HG03432 (cell line): ENCODE measurements around the gene OGFOD3.
"Not testable (repeated sequence)": the region's sequence is repeated elsewhere in the genome, so short reads cannot be mapped to it uniquely, and the experiment has no call there.

Experiments
- ATAC-seq: cut with Tn5 transposase; IDR thresholded peaks from one replicate; pipeline ENCODE4 v1.9.1; 2021; ENCODE audit warnings: mild to moderate bottlenecking, moderate library complexity; ENCODE audit not compliant: unreplicated experiment

The OGFOD3 gene

GRCh38 chr17:82375359-82376041, 42.9 kb downstream of the OGFOD3 start:
- ATAC-seq, result no peak

DNA sequence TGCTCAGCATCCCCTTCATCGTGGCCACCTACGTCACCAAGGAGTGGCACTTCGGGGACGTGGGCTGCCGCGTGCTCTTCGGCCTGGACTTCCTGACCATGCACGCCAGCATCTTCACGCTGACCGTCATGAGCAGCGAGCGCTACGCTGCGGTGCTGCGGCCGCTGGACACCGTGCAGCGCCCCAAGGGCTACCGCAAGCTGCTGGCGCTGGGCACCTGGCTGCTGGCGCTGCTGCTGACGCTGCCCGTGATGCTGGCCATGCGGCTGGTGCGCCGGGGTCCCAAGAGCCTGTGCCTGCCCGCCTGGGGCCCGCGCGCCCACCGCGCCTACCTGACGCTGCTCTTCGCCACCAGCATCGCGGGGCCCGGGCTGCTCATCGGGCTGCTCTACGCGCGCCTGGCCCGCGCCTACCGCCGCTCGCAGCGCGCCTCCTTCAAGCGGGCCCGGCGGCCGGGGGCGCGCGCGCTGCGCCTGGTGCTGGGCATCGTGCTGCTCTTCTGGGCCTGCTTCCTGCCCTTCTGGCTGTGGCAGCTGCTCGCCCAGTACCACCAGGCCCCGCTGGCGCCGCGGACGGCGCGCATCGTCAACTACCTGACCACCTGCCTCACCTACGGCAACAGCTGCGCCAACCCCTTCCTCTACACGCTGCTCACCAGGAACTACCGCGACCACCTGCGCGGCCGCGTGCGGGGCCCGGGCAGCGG, 43.6 kb downstream of the OGFOD3 start:
- no peak for ATAC-seq

- no peak for ATAC-seq
Measured at GRCh38 chr17:82373731-82374625, 44.4 kb downstream of the OGFOD3 start.

DNA sequence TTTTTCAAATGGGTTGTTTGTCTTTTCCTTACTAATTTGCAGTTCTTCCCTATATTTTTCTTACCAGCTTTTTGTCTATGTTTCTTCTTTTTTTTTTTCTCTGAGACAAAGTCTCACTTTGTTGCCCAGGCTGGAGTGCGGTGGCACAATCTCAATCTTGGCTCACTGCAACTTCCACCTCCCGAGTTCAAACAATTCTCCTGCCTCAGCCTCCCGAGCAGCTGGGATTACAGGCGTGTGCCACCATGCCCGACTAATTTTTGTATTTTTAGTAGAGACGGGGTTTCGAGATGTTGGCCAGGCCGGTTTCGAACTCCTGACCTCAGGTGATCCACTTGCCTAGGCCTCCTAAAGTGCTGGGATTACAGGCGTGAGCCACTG, 45.3 kb downstream of the OGFOD3 start:
- not testable (repeated sequence) for ATAC-seq

- ATAC-seq, result no peak
Measured at GRCh38 chr17:82372249-82373071, 45.9 kb downstream of the OGFOD3 start.

DNA sequence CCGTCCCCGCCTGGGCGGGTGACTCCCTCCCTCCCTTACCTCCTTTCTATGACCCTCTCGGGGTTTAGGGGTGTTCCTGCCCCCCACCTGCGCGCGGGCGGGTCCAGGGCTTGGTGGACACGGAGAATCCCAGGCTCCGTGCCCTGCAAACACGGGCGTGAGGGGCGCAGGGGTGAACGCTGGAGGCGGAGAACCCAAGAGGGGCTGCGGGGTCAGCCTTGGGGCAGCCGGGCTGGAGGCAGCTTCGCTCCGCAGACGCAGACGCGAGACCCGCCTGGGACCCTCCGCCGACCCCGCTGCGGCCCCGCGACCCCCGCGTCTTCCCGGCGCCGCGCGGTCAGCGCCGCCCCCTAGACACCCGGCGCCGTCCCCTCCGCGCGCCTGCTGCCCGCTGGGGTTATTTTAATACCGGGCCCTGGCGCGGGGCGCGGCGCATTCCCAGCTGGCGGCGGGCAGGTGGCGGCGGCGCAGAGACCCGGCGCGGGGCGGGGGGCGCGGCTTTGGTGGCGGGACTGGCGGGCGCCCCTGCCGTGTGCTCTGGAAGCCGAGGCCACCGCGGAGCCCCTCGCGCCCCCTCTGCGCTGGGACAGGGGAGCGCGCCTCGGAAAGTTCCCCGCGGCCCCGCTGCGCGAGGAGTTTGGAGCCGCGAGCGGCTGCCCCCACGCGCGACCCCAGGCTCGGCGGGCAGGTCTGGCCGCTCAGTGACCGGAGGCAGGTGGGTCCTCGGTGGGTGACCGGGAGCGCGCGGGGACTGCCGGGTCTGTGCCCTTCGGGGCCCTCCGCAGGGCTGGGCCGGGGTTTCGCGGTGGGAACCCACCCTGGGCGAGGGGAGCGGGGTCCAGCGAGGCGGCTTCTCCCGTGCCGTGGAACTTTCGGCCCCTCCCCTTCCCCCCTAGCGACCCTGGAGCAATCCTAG, 46.8 kb downstream of the OGFOD3 start, which contains the start of gene UTS2R:
Gene UTS2R (plus strand): TSS at position 433 of the 916 bp plus-strand sequence. CDS start 2,560 bp downstream, outside the sequence.
- ATAC-seq, result no peak

DNA sequence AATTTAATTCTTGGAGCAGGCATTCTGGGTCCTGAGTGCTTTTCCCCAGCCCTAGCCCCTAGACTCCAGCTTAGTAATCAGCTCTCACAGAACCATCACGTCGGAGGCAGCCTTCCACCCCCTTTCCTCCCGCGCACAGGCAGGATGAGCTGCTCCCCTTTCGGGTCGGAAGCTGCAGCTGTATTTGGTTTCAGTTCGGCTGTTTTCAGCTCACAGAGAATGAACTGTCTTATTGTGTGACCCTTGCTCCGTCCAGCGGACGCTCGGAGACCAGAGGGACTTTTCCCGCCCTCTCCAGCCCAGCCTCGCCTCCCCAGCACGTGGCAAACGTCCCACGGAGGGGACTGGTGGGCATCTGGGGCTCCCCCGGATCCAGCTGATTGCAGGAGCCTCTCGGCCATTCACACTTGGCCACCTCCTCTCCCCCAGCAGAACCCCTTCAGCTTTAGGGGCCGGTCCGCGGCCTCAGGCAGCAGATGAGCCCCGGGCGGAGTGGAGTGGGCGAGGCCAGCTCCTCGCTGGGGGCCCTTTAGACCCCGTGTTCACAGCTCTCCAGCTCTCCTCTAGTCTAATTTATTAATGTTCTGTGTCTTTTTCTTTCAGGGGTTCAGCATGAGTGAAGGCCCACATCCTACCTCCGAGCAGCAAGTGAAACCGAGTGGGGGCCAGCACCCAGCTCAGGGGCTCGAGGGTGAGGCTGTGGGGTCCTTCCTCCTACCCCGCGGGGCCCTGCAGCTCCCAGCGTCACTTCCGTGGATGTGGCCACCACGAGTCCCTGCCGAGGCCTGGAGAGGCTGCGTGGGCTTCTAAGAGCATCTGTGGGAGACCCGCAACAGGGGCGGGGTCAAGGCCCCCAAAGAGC, 47.7 kb downstream of the OGFOD3 start:
- ATAC-seq, result no peak

GRCh38 chr17:82369211-82369610, 49.2 kb downstream of the OGFOD3 start:
- ATAC-seq, result no peak

DNA sequence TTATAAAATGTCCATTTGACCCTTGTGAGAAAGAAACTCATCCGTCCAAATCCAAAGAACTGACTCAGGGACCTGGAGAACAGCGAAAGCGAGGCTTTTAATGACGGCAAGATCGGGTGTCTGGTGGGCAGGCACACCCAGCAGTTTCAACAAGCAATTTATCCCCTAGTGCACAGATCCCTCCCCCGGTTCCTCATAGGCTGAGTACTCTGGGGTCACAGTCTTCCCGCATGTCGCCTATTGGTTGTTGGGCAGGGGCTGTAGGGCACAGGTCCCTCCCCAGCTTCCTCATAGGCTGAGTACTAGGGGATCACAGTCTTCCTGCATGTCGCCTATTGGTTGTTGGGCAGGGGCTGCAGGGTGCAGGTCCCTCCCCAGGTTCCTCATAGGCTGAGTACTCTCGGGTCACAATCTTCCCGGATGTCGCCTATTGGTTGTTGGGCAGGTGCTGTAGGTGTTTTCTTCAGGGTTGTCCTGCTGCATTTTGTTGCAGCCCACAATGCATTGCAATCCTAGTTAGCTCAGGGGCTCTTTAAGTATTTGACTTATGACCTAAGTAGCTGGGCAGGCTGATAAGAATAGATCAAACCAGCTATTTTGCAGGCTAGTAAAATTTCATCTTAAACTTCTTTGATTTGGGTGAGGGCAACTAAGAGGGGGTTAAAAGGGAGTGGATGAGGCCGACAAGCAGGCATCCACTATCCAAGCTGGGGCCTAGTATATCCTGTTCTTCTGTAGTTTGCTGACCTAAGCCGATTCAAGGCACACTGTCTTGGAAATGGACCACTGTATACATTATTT, 50.5 kb downstream of the OGFOD3 start:
- no peak for ATAC-seq

- ATAC-seq, result no peak
Measured at GRCh38 chr17:82366749-82367148, 51.6 kb downstream of the OGFOD3 start.

- no peak for ATAC-seq
Measured at GRCh38 chr17:82365606-82366295, 52.6 kb downstream of the OGFOD3 start.

GRCh38 chr17:82361885-82362633, 56.3 kb downstream of the OGFOD3 start:
- ATAC-seq, result no peak

DNA sequence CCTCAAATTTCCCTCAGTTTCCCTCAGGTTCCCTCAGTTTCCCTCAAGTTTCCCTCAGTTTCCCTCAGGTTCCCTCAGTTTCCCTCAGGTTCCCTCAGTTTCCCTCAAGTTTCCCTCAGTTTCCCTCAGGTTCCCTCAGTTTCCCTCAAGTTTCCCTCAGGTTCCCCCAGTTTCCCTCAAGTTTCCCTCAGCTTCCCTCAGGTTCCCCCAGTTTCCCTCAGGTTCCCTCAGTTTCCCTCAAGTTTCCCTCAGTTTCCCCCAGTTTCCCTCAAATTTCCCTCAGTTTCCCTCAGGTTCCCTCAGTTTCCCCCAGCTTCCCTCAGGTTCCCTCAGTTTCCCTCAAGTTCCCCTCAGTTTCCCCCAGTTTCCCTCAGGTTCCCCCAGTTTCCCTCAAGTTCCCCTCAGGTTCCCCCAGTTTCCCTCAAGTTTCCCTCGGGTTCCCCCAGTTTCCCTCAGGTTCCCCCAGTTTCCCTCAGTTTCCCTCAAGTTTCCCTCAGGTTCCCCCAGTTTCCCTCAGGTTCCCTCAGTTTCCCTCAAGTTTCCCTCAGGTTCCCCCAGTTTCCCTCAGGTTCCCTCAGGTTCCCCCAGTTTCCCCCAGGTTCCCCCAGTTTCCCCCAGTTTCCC, 58.8 kb downstream of the OGFOD3 start:
- not testable (repeated sequence) for ATAC-seq

DNA sequence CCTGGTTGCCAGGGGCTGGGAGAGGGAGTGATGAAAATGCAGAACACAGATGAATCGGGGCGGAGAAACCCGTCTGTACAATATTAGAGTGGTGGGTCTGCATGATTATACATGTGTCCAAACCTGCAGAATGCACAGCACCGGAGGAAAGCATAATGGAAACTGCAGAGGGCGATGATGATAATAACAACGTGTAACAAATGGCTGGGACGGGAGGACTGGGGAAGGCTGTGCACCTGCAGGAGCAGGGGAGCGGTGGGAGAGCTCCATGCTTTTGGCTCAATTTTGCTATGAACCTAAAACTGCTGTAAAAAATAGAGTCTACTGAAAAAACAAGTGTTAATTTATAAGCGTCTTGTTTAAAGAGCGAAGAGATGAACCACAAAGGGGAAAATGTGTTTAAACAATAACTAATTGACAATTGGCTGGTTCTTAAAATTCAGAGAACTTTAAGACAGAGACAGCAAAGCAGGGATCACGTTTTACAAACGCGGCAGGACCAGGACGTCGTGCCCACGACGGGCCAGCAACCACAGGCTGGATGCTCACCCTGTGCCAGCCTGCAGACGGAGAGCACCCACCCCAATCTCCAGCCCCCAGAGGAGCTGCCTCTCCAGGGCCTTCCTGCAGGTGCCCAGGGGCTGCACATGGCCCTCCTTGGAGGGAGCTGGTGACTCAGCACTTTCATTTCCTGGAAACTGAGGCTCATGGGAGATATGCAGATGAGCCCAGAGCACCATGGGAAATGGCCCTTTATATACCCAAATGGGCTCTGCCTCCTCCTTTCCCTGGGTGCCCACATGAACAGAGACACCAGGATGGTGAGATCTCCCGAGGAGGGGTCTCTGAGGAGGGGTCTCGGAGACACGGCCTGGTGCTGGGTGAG, 59.7 kb downstream of the OGFOD3 start, which contains the start of gene TEX19:
Gene TEX19 (plus strand): TSS at position 783 of the 886 bp plus-strand sequence. CDS start 2,904 bp downstream, outside the sequence.
- no peak for ATAC-seq

DNA sequence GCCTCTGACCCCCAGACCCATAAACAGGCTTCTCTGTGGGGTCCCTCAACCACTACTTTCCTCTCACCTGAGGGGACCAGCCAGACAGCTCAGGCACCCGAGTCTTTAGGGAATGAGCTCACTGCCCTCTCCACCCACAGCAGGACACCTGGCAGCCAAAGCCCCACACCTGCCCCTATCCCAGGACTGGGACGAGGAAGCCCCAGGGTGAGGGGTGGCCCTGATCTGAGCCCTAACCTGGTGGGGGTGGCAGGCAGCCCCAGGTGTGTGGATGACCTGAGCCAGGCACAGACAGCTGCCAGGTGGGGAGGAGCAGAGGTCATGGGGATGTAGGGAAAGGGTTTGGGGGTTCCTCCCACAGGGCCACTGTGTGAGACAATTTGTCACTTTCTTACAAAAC, 61.0 kb downstream of the OGFOD3 start:
- no peak for ATAC-seq
